K562 (cell line): ENCODE results near the gene UBE2H. TPM values are rescaled to one million over a fixed set of nuclear protein-coding genes. Genes with fewer than 3 reads are reported as not detected.

Source experiments
- ARID1B ChIP-seq: fragments of 450-650 bp; IDR thresholded peaks from 2 replicates; pipeline ENCODE4 v1.6.1; 2016; ENCODE audit warnings: antibody characterized with exemption, mild to moderate bottlenecking, inconsistent platforms
- CHD2 ChIP-seq: IDR thresholded peaks from 2 replicates; pipeline ENCODE4 v1.6.1; 2011; ENCODE audit warnings: low read depth, low read length
- COPS2 ChIP-seq: fragments of 450-650 bp; conservative IDR thresholded peaks from 2 replicates; pipeline ENCODE4 v1.6.1; 2016; ENCODE audit warnings: mild to moderate bottlenecking, moderate library complexity
- GTF2E2 ChIP-seq: fragments of 200-800 bp; sonication (Bioruptor generic); IDR thresholded peaks from 2 replicates; pipeline ENCODE4 v1.6.1; 2016; ENCODE audit warnings: missing genetic modification characterization, missing compliant biosample characterization
- HEY1 ChIP-seq: fragments of 250-450 bp; sonication (Bioruptor Pico); IDR thresholded peaks from 2 replicates; pipeline ENCODE4 v1.5.0; 2020; ENCODE audit warnings: mild to moderate bottlenecking, moderate library complexity, borderline replicate concordance
- HMGN3 ChIP-seq: IDR thresholded peaks from 2 replicates; pipeline ENCODE4 v1.6.1; 2011; ENCODE audit warnings: borderline replicate concordance, low read depth, mild to moderate bottlenecking, mixed read lengths, low read length; ENCODE audit not compliant: insufficient read length; ENCODE audit errors: extremely low read depth
- MYNN ChIP-seq, 2 experiments: sonication (generic); formaldehyde crosslinking in 1 of 2; IDR thresholded peaks; 2 replicates each; pipeline versions ENCODE4 v1.5.0 to v1.6.1; 2016 to 2020; ENCODE audit warnings: antibody characterized with exemption in 1 of 2, missing genetic modification reagents in 1 of 2
- RBM15 ChIP-seq: fragments of 200-400 bp; formaldehyde crosslinking; IDR thresholded peaks from 2 replicates; pipeline ENCODE4 v1.6.1; 2018; ENCODE audit warnings: mild to moderate bottlenecking, low read length, moderate library complexity; ENCODE audit not compliant: insufficient read depth
- RERE ChIP-seq: sonication (generic); formaldehyde crosslinking; IDR thresholded peaks from 2 replicates; pipeline ENCODE4 v1.8.0; 2023; ENCODE audit warnings: missing genetic modification reagents, mild to moderate bottlenecking, borderline replicate concordance
- SFPQ ChIP-seq: fragments of 200-400 bp; formaldehyde crosslinking; IDR thresholded peaks from 2 replicates; pipeline ENCODE4 v1.6.1; 2017; ENCODE audit warnings: mild to moderate bottlenecking, low read depth, low read length, moderate library complexity
- STAT6 ChIP-seq: sonication (generic); formaldehyde crosslinking; IDR thresholded peaks from 2 replicates; pipeline ENCODE4 v1.8.1; 2023; ENCODE audit warnings: mild to moderate bottlenecking, missing genetic modification reagents
- TEAD4 ChIP-seq, 2 experiments: sonication (generic) in 1 of 2; formaldehyde crosslinking in 1 of 2; IDR thresholded peaks; 2 replicates each; pipeline versions ENCODE4 v1.6.1 to v1.8.0; 2012 to 2022; ENCODE audit warnings: borderline replicate concordance in 1 of 2, inconsistent platforms in 1 of 2, low read length in 1 of 2, mild to moderate bottlenecking in 1 of 2, missing genetic modification reagents in 1 of 2
- TSC22D4 ChIP-seq: fragments of 450-650 bp; IDR thresholded peaks from 2 replicates; pipeline ENCODE4 v1.6.1; 2016; ENCODE audit warnings: missing genetic modification characterization, missing biosample characterization, control low read depth
- USF2 ChIP-seq: sonication (generic); formaldehyde crosslinking; IDR thresholded peaks from 2 replicates; pipeline ENCODE4 v1.5.0; 2020; ENCODE audit warnings: missing genetic modification reagents
- YBX1 ChIP-seq: fragments of 450-650 bp; IDR thresholded peaks from 2 replicates; pipeline ENCODE4 v1.7.1; 2016; ENCODE audit warnings: mild to moderate bottlenecking
- polyA plus RNA-seq, 8 experiments: library from polyadenylated mRNA; depleted of rRNA in 4 of 8; stranded (reverse) in 5 of 8; unstranded in 3 of 8; fragments of >200 nt; fragmentation: Nextera tagmentation in 2 of 8; fragmentation: Illumina TruSeq in 1 of 8; extraction: Ambion mirVana in 2 of 8; extraction: Trizol in 1 of 8; gene quantifications; 2 replicates each; pipeline versions ENCODE4 v1.2.1 to v1.2.3, GENCODE V29; 2011 to 2014; ENCODE audit warnings: inconsistent platforms in 1 of 8, missing spikeins in 1 of 8
- total RNA-seq, 7 experiments: library from RNA; depleted of rRNA in 6 of 7; stranded (reverse); fragments of >200 nt in 6 of 7; fragmentation: Illumina TruSeq in 2 of 7; extraction: Trizol in 2 of 7; gene quantifications; 2 replicates each; pipeline versions ENCODE4 v1.2.1 to v1.2.3, GENCODE V29; 2011 to 2021; ENCODE audit warnings: low replicate concordance in 1 of 7

The UBE2H gene
- total and polyA plus RNA-seq, 9 of the 15 experiments (the other 6 are each of a cell fraction or from before 2014, with no cell fraction given), result 6.3 to 33.0 (median 13.3) TPM

- TF ChIP-seq SFPQ (no peak), RBM15 (no peak), CHD2 (no peak), HEY1 (CRISPR knock-in tag) (no peak), TEAD4 (IDR thresholded peaks at IDR 0.05; ENCODE audit: low read length) (no peak), TEAD4 (CRISPR knock-in tag; IDR thresholded peaks at IDR 0.05; ENCODE audit: borderline replicate concordance) (no peak), COPS2 (no peak), YBX1 (no peak), GTF2E2 (tag) (0 out of 2 replicates have a peak, but pooled peaks have one; percentile 29), ARID1B (peak; percentile 47), STAT6 (CRISPR knock-in tag) (no peak), RERE (no peak), TSC22D4 (tag) (no peak), MYNN (IDR thresholded peaks at IDR 0.05) (no peak), MYNN (CRISPR knock-in tag; IDR thresholded peaks at IDR 0.05) (no peak), USF2 (CRISPR knock-in tag) (no peak), HMGN3 (no peak)
Observed at GRCh38 chr7:129877146-129877792, 75.5 kb downstream of the UBE2H start (continued).
